ENCODE results near the gene AKT1.

GRCh38 chr14:104758981-104759969, 36.3 kb downstream of the AKT1 start:
- TF ChIP-seq CTCF (IDR thresholded peaks at IDR 0.05; ENCODE audit: low read depth, low read length) (no peak), EZH2phosphoT487 (IDR thresholded peaks at IDR 0.05; ENCODE audit: low read depth) (no peak)

Measured in OCI-LY3 (cell line).